Testis (tissue), 3 donors: ENCODE results near the gene NIPSNAP2. TPM values are rescaled to one million over a fixed set of nuclear protein-coding genes. Genes with fewer than 3 reads are reported as not detected.

Experiments
- DNase-seq: peaks from one replicate; pipeline ENCODE4 v3.0.0-alpha.2; 2019
- H3K27ac ChIP-seq, 2 donors: fragments of 200-600 bp; sonication (generic); one replicate each; pipeline ENCODE4 v1.5.1; 2019
- H3K27me3 ChIP-seq: fragments of 200-600 bp; sonication (generic); one replicate; pipeline ENCODE4 v1.5.1; 2019
- H3K36me3 ChIP-seq: fragments of 200-600 bp; sonication (generic); one replicate; pipeline ENCODE4 v1.5.1; 2017; ENCODE audit warnings: low read depth; ENCODE audit errors: missing control alignments
- H3K4me1 ChIP-seq: fragments of 200-600 bp; sonication (generic); one replicate; pipeline ENCODE4 v1.5.1; 2019
- H3K4me3 ChIP-seq, 2 donors: fragments of 200-600 bp; sonication (generic); one replicate each; pipeline ENCODE4 v1.5.1; 2017 to 2019
- H3K9me3 ChIP-seq: fragments of 200-600 bp; sonication (generic); one replicate; pipeline ENCODE4 v1.5.1; 2017
- CTCF ChIP-seq, 3 experiments: fragments of 450-650 bp in 2 of 3; fragments of 200-600 bp in 1 of 3; sonication (generic) in 1 of 3; IDR thresholded peaks; one replicate each; pipeline ENCODE4 v1.5.1; 2016 to 2019; ENCODE audit warnings: antibody characterized with exemption in 3 of 3, mild to moderate bottlenecking in 2 of 3, moderate library complexity in 1 of 3
- POLR2A ChIP-seq: fragments of 450-650 bp; IDR thresholded peaks from one replicate; pipeline ENCODE4 v1.6.1; 2017; ENCODE audit warnings: antibody characterized with exemption, mild to moderate bottlenecking, moderate library complexity
- WGBS, 2 donors: methylation state at CpG; one replicate each; pipeline ENCODE4 v1.1.5; 2018; 5-methylcytosine and 5-hydroxymethylcytosine counted together
- intact Hi-C: fragments of 100-400 bp; cut with DNase I; formaldehyde crosslinking; loops from one replicate; pipeline ENCODE4 v1.15.1; 2023; ENCODE audit warnings: low total_unique reads
- polyA plus RNA-seq: library from polyadenylated mRNA; stranded (reverse); fragments of 350-450 nt; fragmentation: Illumina TruSeq; extraction: RNeasy Lipid Tissue Mini Kit (QIAGEN cat#74804); gene quantifications from one replicate; pipeline ENCODE4 v1.2.3, GENCODE V29; 2014; ENCODE audit warnings: low read depth, low replicate concordance; ENCODE audit not compliant: insufficient read depth
- total RNA-seq, 2 donors: library from RNA; depleted of rRNA; stranded (reverse); fragments of >200 nt; gene quantifications; one replicate each; pipeline ENCODE4 v1.2.3, GENCODE V29; 2016

Gene NIPSNAP2
- total and polyA plus RNA-seq, 3 donors from 2014 or later = 41.1 to 136 (median 90.2) TPM

- 86 to 89% methylated on average over 6 of the region's 6 CpGs for WGBS, 2 donors
- Histone ChIP-seq H3K27ac (no peak overlapping the region), H3K4me3 (no peak overlapping the region), H3K36me3 (no peaks in the 10 kb centered on the region), H3K4me1 (peaks cover 17% of the 10 kb centered on the region), H3K9me3 (no peaks in the 10 kb centered on the region), H3K27me3 (no peaks in the 10 kb centered on the region)
- intact Hi-C loops = no loop called here
- TF ChIP-seq CTCF (IDR thresholded peaks at IDR 0.05) (no peak), POLR2A (no peak)
- no peak for DNase-seq
Measured at GRCh38 chr7:55966851-55967250, 2.5 kb downstream of the NIPSNAP2 start.

- intact Hi-C loops = no loop called here
- no peak overlapping the region for H3K4me3 ChIP-seq
- DNase-seq = no peak
- no peaks in the 10 kb centered on the region for H3K27me3 ChIP-seq
- 88 to 93% methylated on average over 6 to 11 of the region's 11 CpGs for WGBS, 2 donors
- peaks cover 13% of the 10 kb centered on the region for H3K4me1 ChIP-seq
- H3K27ac ChIP-seq = no peak overlapping the region
- no peaks in the 10 kb centered on the region for H3K36me3 ChIP-seq
- no peaks in the 10 kb centered on the region for H3K9me3 ChIP-seq
- TF ChIP-seq POLR2A (no peak), CTCF (IDR thresholded peaks at IDR 0.05) (no peak)
Measured at GRCh38 chr7:55969391-55969790, 5.0 kb downstream of the NIPSNAP2 start.

DNA sequence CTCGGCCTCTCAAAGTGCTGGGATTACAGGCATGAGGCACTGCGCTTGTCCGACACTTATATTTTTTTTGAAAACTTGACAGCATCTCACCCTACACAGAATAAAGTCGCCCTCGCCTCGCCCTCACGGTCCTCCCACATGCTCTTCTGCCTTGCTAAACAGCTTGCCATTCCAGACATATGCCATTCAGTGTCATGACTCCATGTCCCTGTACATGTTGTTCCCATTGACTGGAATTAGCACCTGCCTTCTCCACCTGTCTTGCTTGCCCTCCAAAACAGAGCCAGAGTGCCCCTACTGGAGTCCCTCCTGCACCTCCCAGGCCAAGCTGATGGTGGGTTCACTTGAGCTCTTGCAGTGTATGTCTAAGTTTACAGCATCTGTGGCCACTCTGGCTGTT, 6.2 kb downstream of the NIPSNAP2 start:
- no peak for DNase-seq
- no peak overlapping the region for H3K27ac ChIP-seq
- WGBS, 2 donors = 85 to 86% methylated on average over 6 to 7 of the region's 7 CpGs
- intact Hi-C loops = no loop called here
- no peaks in the 10 kb centered on the region for H3K9me3 ChIP-seq
- no peaks in the 10 kb centered on the region for H3K36me3 ChIP-seq
- TF ChIP-seq POLR2A = no peak
- no peak for TF ChIP-seq CTCF (IDR thresholded peaks at IDR 0.05)
- H3K4me3 ChIP-seq = no peak overlapping the region
- H3K4me1 ChIP-seq = peaks cover 9% of the 10 kb centered on the region
- H3K27me3 ChIP-seq = no peaks in the 10 kb centered on the region

DNA sequence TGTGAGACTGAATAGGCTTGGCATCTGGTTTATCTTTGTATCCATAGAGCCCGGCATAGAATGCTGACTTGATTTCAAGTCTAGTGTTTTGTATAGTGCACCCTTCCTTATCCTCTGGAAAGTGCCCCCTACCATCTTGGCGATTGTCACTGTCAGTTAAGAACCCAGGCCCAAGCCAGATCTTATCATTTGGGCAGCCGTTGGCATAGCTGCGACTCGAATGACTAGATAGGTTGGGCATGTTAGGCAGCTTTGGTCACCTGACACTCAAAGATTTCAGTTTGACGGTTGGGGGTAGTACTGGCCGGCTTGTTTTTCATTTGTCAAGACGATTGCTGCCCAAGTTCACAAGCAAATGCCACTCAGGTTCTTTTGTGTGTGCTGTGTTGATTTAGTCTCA, 6.6 kb downstream of the NIPSNAP2 start:
- no peak for TF ChIP-seq CTCF (IDR thresholded peaks at IDR 0.05)
- TF ChIP-seq POLR2A = no peak
- no peaks in the 10 kb centered on the region for H3K36me3 ChIP-seq
- DNase-seq = no peak
- H3K4me1 ChIP-seq = peaks cover 4% of the 10 kb centered on the region
- H3K9me3 ChIP-seq = no peaks in the 10 kb centered on the region
- H3K27me3 ChIP-seq = no peaks in the 10 kb centered on the region
- H3K4me3 ChIP-seq = no peak overlapping the region
- WGBS, 2 donors = 71 to 82% methylated on average over 8 of the region's 8 CpGs
- H3K27ac ChIP-seq = no peak overlapping the region
- intact Hi-C loops = no loop called here

DNA sequence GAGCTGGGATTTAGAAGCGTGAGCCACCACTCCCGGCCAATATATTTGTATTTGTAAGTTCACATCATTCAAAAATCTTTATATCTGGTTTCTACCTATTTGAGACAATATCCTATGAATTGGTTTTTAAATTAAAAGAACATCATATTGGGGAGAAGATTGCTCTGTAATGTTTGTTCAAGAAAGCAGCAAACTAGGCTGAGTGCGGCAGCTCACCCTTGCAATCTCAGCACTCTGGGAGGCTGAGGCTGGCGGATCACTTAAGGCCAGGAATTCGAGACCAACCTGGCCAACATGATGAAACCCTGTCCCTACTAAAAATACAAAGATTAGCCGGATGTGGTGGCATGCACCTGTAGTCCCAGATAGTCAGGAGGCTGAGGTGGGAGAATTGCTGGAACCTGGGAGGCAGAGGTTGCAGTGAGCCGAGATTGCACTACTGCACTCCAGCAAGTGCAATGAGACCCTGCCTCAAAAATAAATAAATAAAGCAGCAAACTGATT, 9.4 kb downstream of the NIPSNAP2 start:
- no peak for TF ChIP-seq CTCF (IDR thresholded peaks at IDR 0.05)
- no peak for TF ChIP-seq POLR2A
- no peaks in the 10 kb centered on the region for H3K9me3 ChIP-seq
- WGBS, 2 donors = 94 to 96% methylated on average over 7 of the region's 7 CpGs
- no peaks in the 10 kb centered on the region for H3K36me3 ChIP-seq
- H3K27ac ChIP-seq = no peak overlapping the region
- H3K4me1 ChIP-seq = peaks cover 2% of the 10 kb centered on the region
- DNase-seq = no peak
- H3K4me3 ChIP-seq = no peak overlapping the region
- intact Hi-C loops = no loop called here
- H3K27me3 ChIP-seq = no peaks in the 10 kb centered on the region
